Spleen (tissue), 11 donors: Measurements from ENCODE around the gene CETP. TPM values are rescaled to one million over a fixed set of nuclear protein-coding genes. Genes with fewer than 3 reads are reported as not detected.
A peak's percentile ranks its signal among the peaks of the same experiment; 100 is the strongest.
"Not testable (repeated sequence)": the region's sequence is repeated elsewhere in the genome, so short reads cannot be mapped to it uniquely, and the experiment has no call there.

Experiments used
- DNase-seq: peaks from one replicate; pipeline ENCODE4 v3.0.0-alpha.2; 2020
- H3K27ac ChIP-seq, 8 donors: fragments of 200-600 bp; sonication (generic) in 7 of 8; 1 replicate in 4 of 8; 2 replicates in 4 of 8; pipeline versions ENCODE4 v1.5.0 to v1.8.0; 2016 to 2021; ENCODE audit warnings: inconsistent platforms in 4 of 8, mild to moderate bottlenecking in 4 of 8, moderate library complexity in 1 of 8
- H3K27me3 ChIP-seq, 7 donors: fragments of 200-600 bp; sonication (generic) in 6 of 7; replicated peaks in 1 of 7; 1 replicate in 4 of 7; 2 replicates in 3 of 7; pipeline versions ENCODE4 v1.5.0 to v1.8.0; 2016 to 2021; ENCODE audit warnings: inconsistent platforms in 3 of 7, mild to moderate bottlenecking in 1 of 7
- H3K36me3 ChIP-seq, 6 donors: fragments of 200-600 bp; sonication (generic) in 5 of 6; 1 replicate in 4 of 6; 2 replicates in 2 of 6; pipeline versions ENCODE4 v1.5.0 to v1.8.0; 2016 to 2021; ENCODE audit warnings: inconsistent platforms in 2 of 6
- H3K4me1 ChIP-seq, 6 donors: fragments of 200-600 bp; sonication (generic) in 5 of 6; 1 replicate in 3 of 6; 2 replicates in 3 of 6; pipeline versions ENCODE4 v1.5.0 to v1.8.0; 2016 to 2021; ENCODE audit warnings: inconsistent platforms in 3 of 6
- H3K4me3 ChIP-seq, 8 donors: fragments of 200-600 bp; sonication (generic) in 7 of 8; 1 replicate in 4 of 8; 2 replicates in 4 of 8; pipeline versions ENCODE4 v1.5.0 to v1.8.0; 2016 to 2021; ENCODE audit warnings: inconsistent platforms in 4 of 8, mild to moderate bottlenecking in 4 of 8, moderate library complexity in 2 of 8
- H3K9me3 ChIP-seq, 8 donors: fragments of 200-600 bp; sonication (generic) in 7 of 8; 1 replicate in 4 of 8; 2 replicates in 4 of 8; pipeline versions ENCODE4 v1.5.0 to v1.8.0; 2016 to 2021; ENCODE audit warnings: inconsistent platforms in 4 of 8
- POLR2A ChIP-seq, 3 donors: fragments of 450-650 bp; IDR thresholded peaks; one replicate each; pipeline ENCODE4 v1.5.1; 2017; ENCODE audit warnings: antibody characterized with exemption in 3 of 3, mild to moderate bottlenecking in 1 of 3
- POLR2AphosphoS5 ChIP-seq, 3 donors: sonication (generic); formaldehyde crosslinking; IDR thresholded peaks; one replicate each; pipeline ENCODE4 v1.5.1; 2017; ENCODE audit warnings: antibody characterized with exemption in 3 of 3
- WGBS, 5 donors: extraction: QIAGEN DNeasy Blood & Tissue Kit in 3 of 5; methylation state at CpG; one replicate each; pipeline versions ENCODE4 v1.1.5 to v1.1.7; 2013 to 2018; 5-methylcytosine and 5-hydroxymethylcytosine counted together
- intact Hi-C: fragments of 100-400 bp; cut with DNase I; formaldehyde crosslinking; loops from one replicate; pipeline ENCODE4 v1.15.0; 2023; ENCODE audit warnings: low total_unique reads
- polyA plus RNA-seq, 3 donors: library from polyadenylated mRNA; stranded (reverse); fragments of 200-250 nt; gene quantifications; one replicate each; pipeline ENCODE4 v1.2.1, GENCODE V29; 2013
- total RNA-seq, 7 donors: library from RNA; depleted of rRNA in 3 of 7; stranded (reverse); fragments of >200 nt in 3 of 7; fragmentation: NEBNext Ultra II Directional in 4 of 7; extraction: Animal tissue kit (Norgen Biotek cat#: 25700) in 4 of 7; gene quantifications; one replicate each; pipeline versions ENCODE4 v1.1.0 to v1.2.1, GENCODE V29; 2016 to 2021
- TF ChIP-seq, protein P1 (sequence below), 11 experiments: fragments of 200-600 bp in 7 of 11; fragments of 450-650 bp in 4 of 11; sonication (generic) in 4 of 11; IDR thresholded peaks in 8 of 11; conservative IDR thresholded peaks in 3 of 11; 1 replicate in 7 of 11; 2 replicates in 4 of 11; pipeline versions ENCODE4 v1.4.0 to v1.8.0; 2016 to 2021; ENCODE audit warnings: antibody characterized with exemption in 11 of 11, inconsistent platforms in 4 of 11, mild to moderate bottlenecking in 1 of 11
- donor health status: healthy with polysubstance abuse.
- donor health status: DM: no; HTN: no; CAD: no; lungs with moderate emphysema.
- donor health status: DM: no; HTN: no; CAD: no.
- donor health status: Bipolar disorder and iron deficiency.
- donor health status: healthy.
- donor health status: DM: no; HTN: no; CAD: no.
- donor health status: DM: yes; HTN: yes; CAD: no.

Gene CETP
- total and polyA plus RNA-seq, 10 donors, result 7.6 to 73.8 (median 32.0) TPM

DNA sequence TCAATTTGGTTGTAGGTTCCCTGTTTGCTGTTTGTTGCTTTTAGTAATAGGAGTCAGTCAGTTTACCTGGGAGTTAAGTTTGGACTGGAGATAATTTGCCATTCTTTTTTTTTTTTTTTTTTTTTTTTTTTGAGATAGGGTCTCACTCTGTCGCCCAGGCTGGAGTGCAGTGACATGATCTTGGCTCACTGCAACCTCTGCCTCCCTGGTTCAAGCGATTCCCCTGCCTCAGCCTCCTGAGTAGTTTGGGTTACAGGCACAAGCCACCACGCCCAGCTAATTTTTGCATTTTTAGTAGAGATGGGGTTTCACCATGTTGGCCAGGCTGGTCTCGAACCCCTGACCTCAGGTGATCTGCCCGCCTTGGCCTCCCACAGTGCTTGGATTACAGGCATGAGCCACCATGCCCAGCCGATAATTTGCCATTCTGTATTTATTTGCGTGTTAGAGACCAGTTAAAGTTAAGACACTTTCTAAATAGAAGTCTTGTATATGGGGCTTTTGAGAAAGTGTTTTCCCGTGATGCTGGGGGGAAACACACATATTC lies 27.1 kb upstream of the CETP start:
- peak; percentile 44 for DNase-seq
- Histone ChIP-seq H3K4me3 (peak overlapping the region in 7 of 8 donors; percentile 11 to 96 (median 82)), H3K4me1 (peaks cover 39 to 88% (median 80%) of the 10 kb centered on the region in 6 donors), H3K36me3 (peaks cover 5 to 56% (median 45%) of the 10 kb centered on the region in 6 donors), H3K27ac (peak overlapping the region in 6 of 8 donors; percentile 96 to 99 (median 99))
- peak in 2 of 3 donors; percentile 30 to 52 for TF ChIP-seq POLR2AphosphoS5 (IDR thresholded peaks at IDR 0.05)
- 46 to 69% (median 58%) methylated on average over 8 of the region's 8 CpGs for WGBS, 5 donors
- not testable (repeated sequence) for H3K9me3 ChIP-seq, H3K27me3 ChIP-seq
- intact Hi-C loops, result loop anchor here (5.0 kb wide), 1 partner anchor 62 kb away; no protein-coding TSS in a partner anchor

DNA sequence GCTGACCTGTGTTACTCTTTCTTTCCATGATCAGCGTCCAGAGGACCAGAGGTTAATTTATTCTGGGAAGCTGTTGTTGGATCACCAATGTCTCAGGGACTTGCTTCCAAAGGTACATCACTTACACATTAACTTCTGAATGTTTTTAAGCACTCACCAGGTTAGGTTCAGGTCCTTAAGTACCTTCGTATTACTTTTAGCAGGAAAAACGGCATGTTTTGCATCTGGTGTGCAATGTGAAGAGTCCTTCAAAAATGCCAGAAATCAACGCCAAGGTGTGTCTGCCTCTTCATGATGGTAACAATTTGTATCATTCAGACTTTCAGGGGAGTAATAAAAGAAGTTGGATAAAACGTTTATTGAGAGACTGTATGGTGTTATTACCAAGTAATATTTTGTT lies 26.5 kb upstream of the CETP start:
- H3K4me3 ChIP-seq, result peak overlapping the region in 7 of 8 donors; percentile 11 to 96 (median 82)
- peaks cover 5 to 61% (median 50%) of the 10 kb centered on the region in 6 donors for H3K36me3 ChIP-seq
- TF ChIP-seq, protein P1, sequence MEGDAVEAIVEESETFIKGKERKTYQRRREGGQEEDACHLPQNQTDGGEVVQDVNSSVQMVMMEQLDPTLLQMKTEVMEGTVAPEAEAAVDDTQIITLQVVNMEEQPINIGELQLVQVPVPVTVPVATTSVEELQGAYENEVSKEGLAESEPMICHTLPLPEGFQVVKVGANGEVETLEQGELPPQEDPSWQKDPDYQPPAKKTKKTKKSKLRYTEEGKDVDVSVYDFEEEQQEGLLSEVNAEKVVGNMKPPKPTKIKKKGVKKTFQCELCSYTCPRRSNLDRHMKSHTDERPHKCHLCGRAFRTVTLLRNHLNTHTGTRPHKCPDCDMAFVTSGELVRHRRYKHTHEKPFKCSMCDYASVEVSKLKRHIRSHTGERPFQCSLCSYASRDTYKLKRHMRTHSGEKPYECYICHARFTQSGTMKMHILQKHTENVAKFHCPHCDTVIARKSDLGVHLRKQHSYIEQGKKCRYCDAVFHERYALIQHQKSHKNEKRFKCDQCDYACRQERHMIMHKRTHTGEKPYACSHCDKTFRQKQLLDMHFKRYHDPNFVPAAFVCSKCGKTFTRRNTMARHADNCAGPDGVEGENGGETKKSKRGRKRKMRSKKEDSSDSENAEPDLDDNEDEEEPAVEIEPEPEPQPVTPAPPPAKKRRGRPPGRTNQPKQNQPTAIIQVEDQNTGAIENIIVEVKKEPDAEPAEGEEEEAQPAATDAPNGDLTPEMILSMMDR (IDR thresholded peaks at IDR 0.05 in 8 of 11, conservative IDR thresholded peaks at IDR 0.05 in 3 of 11), result no peak
- TF ChIP-seq POLR2AphosphoS5 (IDR thresholded peaks at IDR 0.05), result no peak
- WGBS, 5 donors, result 48 to 67% (median 60%) methylated on average over 5 of the region's 5 CpGs
- H3K9me3 ChIP-seq, result no peaks in the 10 kb centered on the region
- H3K4me1 ChIP-seq, result peaks cover 39 to 88% (median 84%) of the 10 kb centered on the region in 6 donors
- DNase-seq, result no peak
- H3K27me3 ChIP-seq, result no peaks in the 10 kb centered on the region
- intact Hi-C loops, result no loop called here
- peak overlapping the region in 5 of 8 donors; percentile 96 to 99 (median 99) for H3K27ac ChIP-seq

DNA sequence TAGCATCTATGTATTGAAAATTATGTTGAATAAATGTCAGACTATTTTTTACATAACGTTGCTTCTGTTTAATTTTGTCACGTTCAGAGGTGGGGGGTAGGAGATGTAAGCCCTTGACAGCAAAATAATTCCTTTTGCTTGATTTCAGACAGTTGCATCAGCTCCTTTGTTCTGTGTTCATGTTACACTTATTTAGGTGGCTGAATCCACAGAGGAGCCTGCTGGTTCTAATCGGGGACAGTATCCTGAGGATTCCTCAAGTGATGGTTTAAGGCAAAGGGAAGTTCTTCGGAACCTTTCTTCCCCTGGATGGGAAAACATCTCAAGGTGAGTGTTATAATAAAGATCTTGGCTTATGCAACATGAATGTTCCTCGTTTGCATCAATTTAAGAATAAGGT lies 25.3 kb upstream of the CETP start:
- intact Hi-C loops, result no loop called here
- Histone ChIP-seq H3K4me3 (peak overlapping the region in 3 of 8 donors; percentile 79 to 92 (median 82)), H3K9me3 (no peaks in the 10 kb centered on the region), H3K27ac (peak overlapping the region in 3 of 8 donors; percentile 12 to 99 (median 96)), H3K27me3 (no peaks in the 10 kb centered on the region), H3K4me1 (peaks cover 30 to 88% (median 85%) of the 10 kb centered on the region in 6 donors), H3K36me3 (peaks cover 5 to 74% (median 63%) of the 10 kb centered on the region in 6 donors)
- 66 to 82% (median 76%) methylated on average over 5 of the region's 5 CpGs for WGBS, 5 donors
- TF ChIP-seq, protein P1 (IDR thresholded peaks at IDR 0.05 in 8 of 11, conservative IDR thresholded peaks at IDR 0.05 in 3 of 11), result no peak
- DNase-seq, result no peak

DNA sequence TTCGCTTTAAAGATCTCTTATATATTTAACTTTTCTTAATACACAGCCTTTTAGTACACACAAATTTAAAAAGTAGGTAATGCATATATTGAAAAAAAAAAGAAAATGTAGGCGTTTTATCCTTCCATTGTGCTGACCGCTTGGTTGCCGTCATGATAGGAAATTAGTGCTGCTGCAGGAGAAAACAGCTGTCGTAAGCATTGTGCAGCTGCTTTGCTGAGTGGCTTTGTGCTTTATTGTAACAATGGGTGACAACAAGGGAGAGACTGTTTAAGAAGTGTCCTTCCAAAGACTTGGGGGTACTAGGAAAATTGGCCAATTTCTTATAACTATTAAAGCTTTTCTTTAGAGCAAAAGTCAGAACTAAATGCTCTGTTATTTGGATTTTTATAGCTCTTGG lies 24.8 kb upstream of the CETP start:
- 76 to 89% (median 81%) methylated on average over 5 of the region's 5 CpGs for WGBS, 5 donors
- H3K27me3 ChIP-seq, result no peaks in the 10 kb centered on the region

More for the DNA sequence above, 24.8 kb upstream of the CETP start:
- peaks cover 5 to 78% (median 68%) of the 10 kb centered on the region in 6 donors for H3K36me3 ChIP-seq
- H3K27ac ChIP-seq, result peak overlapping the region in 2 of 8 donors; percentile 57 to 81
- H3K4me3 ChIP-seq, result peak overlapping the region in 2 of 8 donors; percentile 79 to 82
- intact Hi-C loops, result no loop called here
- H3K4me1 ChIP-seq, result peaks cover 30 to 91% (median 85%) of the 10 kb centered on the region in 6 donors
- no peaks in the 10 kb centered on the region for H3K9me3 ChIP-seq
- TF ChIP-seq POLR2A (IDR thresholded peaks at IDR 0.05), result no peak
- TF ChIP-seq POLR2AphosphoS5 (IDR thresholded peaks at IDR 0.05), result peak in 1 of 3 donors; percentile 69
- peak; percentile 3 for DNase-seq
